C4-2B (cell line): ENCODE measurements around the gene NUP62.

Experiments
- H3K27ac ChIP-seq: fragments of 450-650 bp; 2 replicates; pipeline ENCODE4 v1.5.1; 2017
- CTCF ChIP-seq: fragments of 450-650 bp; conservative IDR thresholded peaks from 2 replicates; pipeline ENCODE4 v1.5.1; 2017; ENCODE audit warnings: mild to moderate bottlenecking
- ZFX ChIP-seq: fragments of 450-650 bp; IDR thresholded peaks from 2 replicates; pipeline ENCODE4 v1.6.1; 2017

Gene NUP62

DNA sequence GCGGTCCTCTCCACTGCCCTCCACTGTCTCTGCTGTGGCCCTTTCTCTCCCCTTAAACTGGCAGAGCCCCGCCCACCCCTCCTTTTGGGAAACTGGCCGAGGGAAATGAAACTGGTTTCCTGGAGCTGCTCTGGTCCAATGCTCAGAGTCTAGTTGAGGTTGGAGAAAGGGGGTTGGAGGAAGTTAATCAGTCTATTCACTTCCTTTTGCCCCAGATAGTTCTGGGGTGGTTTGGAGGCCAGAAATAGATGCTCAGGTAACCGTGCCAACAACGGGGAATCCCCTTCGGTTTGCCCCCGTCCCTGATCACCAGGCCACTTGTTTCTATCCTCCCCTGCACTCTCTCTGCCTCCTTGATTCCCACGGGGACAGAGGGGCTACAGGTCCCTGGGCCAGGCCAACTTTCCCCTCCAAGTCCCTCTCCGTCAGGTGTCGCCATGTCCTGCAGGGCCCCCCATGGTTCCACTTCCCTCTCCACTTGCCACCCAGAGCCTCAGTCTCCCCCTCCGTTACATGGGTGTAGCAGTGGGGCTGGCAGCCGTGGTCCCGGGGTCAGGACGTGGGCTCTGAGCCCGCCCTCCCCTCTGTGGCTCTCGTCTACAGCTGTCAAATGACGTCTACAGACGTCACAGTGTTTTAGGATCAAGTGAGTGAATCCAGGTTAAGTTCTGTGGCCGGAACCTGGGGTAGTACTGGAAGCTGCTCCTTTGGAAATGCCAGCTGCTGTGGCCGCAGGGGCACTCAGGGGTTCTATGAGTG lies 32.3 kb downstream of the NUP62 start, which contains the start of gene IL4I1:
Gene IL4I1, minus strand, starts transcription at position 25 of the 759 bp plus-strand sequence. CDS start 727 bp downstream, outside the sequence.
- H3K27ac ChIP-seq: no peak within 1 kb of the TSS
- no peak for TF ChIP-seq CTCF
- TF ChIP-seq ZFX: no peak

DNA sequence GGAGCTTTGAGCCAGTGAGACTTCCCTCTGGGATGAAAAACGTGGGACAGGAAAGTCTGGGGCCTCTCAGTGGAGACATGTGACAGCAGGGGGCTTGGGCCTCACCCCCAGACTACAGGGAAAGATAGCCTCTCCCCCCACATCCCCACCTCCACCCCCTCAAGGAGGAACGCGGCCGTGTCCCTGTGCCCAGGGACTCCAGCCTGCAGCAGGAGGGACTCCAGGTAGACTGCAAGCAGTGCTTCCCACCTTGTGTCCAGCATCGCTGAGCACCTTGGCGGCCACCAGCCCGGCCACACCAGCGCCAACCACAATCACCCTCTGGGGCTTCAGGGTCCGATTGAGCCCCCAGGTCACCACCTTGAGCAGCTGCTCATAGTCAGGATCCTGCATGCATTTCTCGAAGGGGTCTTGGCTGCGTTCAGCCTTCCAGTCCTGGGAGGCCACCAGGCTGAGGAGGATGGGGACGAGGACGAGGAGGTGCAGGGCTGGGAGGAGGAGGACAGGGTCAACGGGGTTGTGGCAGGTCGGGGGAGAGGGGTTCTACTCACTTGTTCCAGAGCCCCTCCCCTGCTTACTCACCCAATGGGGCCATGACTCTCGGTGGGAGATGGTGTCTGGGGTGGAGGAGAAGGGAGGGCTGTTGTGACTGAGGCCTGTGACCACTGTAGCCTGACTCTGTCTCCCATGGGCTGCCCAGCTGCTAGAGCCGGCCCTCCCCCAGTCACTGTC lies 33.6 kb downstream of the NUP62 start:
- no peak for TF ChIP-seq CTCF
- no peak for TF ChIP-seq ZFX
- H3K27ac ChIP-seq: no peak overlapping the region

DNA sequence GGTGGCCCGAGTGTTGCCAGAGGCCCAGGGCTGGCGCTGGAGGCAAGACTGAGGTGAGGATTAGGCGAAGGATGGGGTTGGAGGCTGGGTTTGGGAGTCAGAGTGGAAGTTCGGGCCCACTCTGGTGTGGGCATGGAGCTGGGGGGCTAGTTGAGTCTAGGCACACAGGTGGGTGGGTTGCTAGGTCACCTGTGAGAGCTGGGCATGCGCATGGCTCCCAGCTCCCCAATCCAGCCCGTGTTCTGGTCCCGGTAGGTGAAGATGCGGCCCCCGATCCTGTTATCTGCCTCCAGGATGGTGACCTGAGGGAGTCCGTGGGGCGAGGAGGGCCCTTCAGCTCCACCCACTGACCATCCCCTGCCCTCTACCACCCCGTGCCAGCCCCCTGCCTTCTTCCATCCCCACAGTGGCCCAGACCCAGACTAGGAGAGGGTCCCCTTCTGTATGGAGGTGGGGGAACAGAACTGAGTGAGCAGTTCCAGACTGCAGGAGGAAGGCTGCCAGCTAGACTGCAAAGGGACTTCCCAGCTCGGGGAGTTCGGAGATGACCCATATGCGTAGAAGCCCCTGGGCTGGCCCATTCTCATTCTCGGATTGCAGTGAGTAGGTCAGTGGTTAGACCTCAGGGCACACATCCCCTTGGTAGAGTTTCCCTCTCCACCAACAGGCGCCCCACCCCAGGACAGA lies 34.3 kb downstream of the NUP62 start:
- TF ChIP-seq CTCF (no peak), ZFX (no peak)
- H3K27ac ChIP-seq: no peak overlapping the region

DNA sequence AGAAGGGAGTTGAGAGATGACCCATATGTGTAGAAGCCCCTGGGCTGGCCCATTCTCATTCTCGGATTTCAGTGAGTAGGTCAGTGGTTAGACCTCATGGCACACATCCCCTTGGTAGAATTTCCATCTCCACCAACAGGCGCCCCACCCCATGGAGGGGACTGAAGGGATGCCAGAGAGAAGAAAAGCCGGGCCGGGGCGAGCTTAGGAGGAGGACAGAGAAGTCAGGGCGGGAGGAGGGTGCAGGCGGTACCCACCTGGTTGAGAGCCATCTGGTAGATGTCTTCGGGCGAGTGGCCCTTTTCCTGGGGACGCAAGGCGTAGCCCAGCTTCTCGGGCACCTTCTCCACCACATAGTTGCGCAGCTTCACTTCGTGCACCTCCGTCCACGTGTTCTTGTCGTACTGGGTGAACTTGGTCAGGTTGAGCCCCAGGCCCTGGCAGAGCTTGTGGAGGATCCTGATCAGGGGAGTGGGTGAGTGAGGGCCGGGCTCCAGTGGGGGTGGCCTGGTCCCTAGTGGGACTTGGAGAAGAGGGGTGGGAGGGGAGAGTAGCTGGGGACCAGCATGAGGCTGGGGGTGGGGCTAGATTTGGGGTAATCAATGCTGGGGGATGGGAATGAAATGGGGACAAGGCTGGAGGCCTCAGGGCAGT lies 35.2 kb downstream of the NUP62 start:
- H3K27ac ChIP-seq: no peak overlapping the region
- TF ChIP-seq CTCF: no peak
- TF ChIP-seq ZFX: no peak

- H3K27ac ChIP-seq: no peak overlapping the region
- TF ChIP-seq CTCF (no peak), ZFX (no peak)
Measured at GRCh38 chr19:49892716-49893115, 36.6 kb downstream of the NUP62 start.

DNA sequence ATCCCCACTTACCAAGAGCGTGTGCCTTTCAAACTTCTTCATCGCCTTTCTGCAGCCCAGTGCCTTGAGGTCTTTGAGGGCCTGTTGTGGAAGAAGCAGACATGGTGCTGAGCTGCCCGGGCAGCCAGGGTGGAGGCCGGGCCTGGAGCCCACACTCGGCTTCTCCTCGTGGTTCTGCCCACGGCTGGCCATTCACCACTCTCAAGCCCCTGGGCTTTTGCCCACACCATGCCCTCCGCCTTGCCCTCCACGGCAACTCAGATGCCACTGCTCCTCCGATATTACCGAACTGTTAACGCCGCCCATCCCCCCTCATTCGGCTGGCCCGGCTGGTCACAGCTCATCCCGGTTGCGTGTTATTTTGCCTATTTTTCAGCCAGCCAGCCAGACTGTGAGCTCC lies 37.9 kb downstream of the NUP62 start:
- TF ChIP-seq ZFX: no peak
- TF ChIP-seq CTCF: no peak
- no peak overlapping the region for H3K27ac ChIP-seq
